T-helper 2 cell (primary cell): Measurements from ENCODE around the gene HMBS.

Experiments used
- DNase-seq, 5 experiments: peaks; one replicate each; pipeline versions ENCODE4 v3.0.0 to v3.0.0-alpha.2; 2012 to 2022

The HMBS gene

GRCh38 chr11:119067371-119068222, 17.1 kb upstream of the HMBS start, which contains the start of gene VPS11:
TSS of gene VPS11 (plus strand) at chr11:119067818. CDS start at chr11:119067824, 6 bp downstream.
- peak; percentile 95 to 99 (median 98) for DNase-seq

- DNase-seq: no peak
These were observed 6.8 kb upstream of the HMBS start for GRCh38 chr11:119077839-119078238.

GRCh38 chr11:119078675-119079420, 5.8 kb upstream of the HMBS start:
- no peak for DNase-seq

- DNase-seq: no peak
These were observed 2.9 kb upstream of the HMBS start for GRCh38 chr11:119081682-119082260.

- DNase-seq: no peak
These were observed 761 bp downstream of the HMBS start for GRCh38 chr11:119085437-119085847.

- no peak for DNase-seq
These were observed 2.4 kb downstream of the HMBS start for GRCh38 chr11:119087123-119087522.

GRCh38 chr11:119087747-119088241, 3.1 kb downstream of the HMBS start:
- DNase-seq: peak in 1 of 5 experiments; percentile 38

- no peak for DNase-seq
These were observed 3.7 kb downstream of the HMBS start for GRCh38 chr11:119088406-119088805.

GRCh38 chr11:119089319-119089718, 4.6 kb downstream of the HMBS start:
- no peak for DNase-seq

GRCh38 chr11:119091178-119091577, 6.5 kb downstream of the HMBS start:
- no peak for DNase-seq

GRCh38 chr11:119091966-119092879, 7.5 kb downstream of the HMBS start:
- peak in 1 of 5 experiments; percentile 41 for DNase-seq

GRCh38 chr11:119092880-119093842, 8.5 kb downstream of the HMBS start:
- DNase-seq: no peak

GRCh38 chr11:119093942-119094815, 9.5 kb downstream of the HMBS start:
- peak in 4 of 5 experiments; percentile 22 to 54 (median 25) for DNase-seq

- peak in 1 of 5 experiments; percentile 35 for DNase-seq
These were observed 10.1 kb downstream of the HMBS start for GRCh38 chr11:119094816-119095065.

GRCh38 chr11:119095066-119095880, 10.6 kb downstream of the HMBS start:
- DNase-seq: peak; percentile 95 to 100 (median 99)

GRCh38 chr11:119099711-119100110, 15.0 kb downstream of the HMBS start:
- no peak for DNase-seq

GRCh38 chr11:119100246-119100970, 15.7 kb downstream of the HMBS start:
- DNase-seq: no peak
